ENCODE results near the gene RANBP1. TPM values are rescaled to one million over a fixed set of nuclear protein-coding genes. Genes with fewer than 3 reads are reported as not detected.
A peak's percentile ranks its signal among the peaks of the same experiment; 100 is the strongest.

The RANBP1 gene
- total RNA-seq, 1 experiment from 2014 or later, result 828 TPM

- DNase-seq (ENCODE audit: low read depth), result no peak
These were observed 7.8 kb upstream of the RANBP1 start for GRCh38 chr22:20107951-20108756.

- no peak for DNase-seq (ENCODE audit: low read depth)
These were observed 7.1 kb upstream of the RANBP1 start for GRCh38 chr22:20108757-20109230.

- DNase-seq (ENCODE audit: low read depth), result no peak
These were observed 6.2 kb upstream of the RANBP1 start for GRCh38 chr22:20109411-20110358.

GRCh38 chr22:20110359-20110985 is 5.4 kb upstream of the RANBP1 start:
- no peak for DNase-seq (ENCODE audit: low read depth)

- no peak for DNase-seq (ENCODE audit: low read depth)
These were observed 4.7 kb upstream of the RANBP1 start for GRCh38 chr22:20111045-20111688.

GRCh38 chr22:20111689-20112622 is 3.9 kb upstream of the RANBP1 start:
- no peak for DNase-seq (ENCODE audit: low read depth)

- DNase-seq (ENCODE audit: low read depth), result no peak
These were observed 3.0 kb upstream of the RANBP1 start for GRCh38 chr22:20112623-20113511.

- no peak for DNase-seq (ENCODE audit: low read depth)
These were observed 2.2 kb upstream of the RANBP1 start for GRCh38 chr22:20113551-20114310.

GRCh38 chr22:20114506-20115475 is 1.1 kb upstream of the RANBP1 start:
- no peak for DNase-seq (ENCODE audit: low read depth)

GRCh38 chr22:20116376-20116950 is 559 bp downstream of the RANBP1 start:
- DNase-seq (ENCODE audit: low read depth), result no peak

GRCh38 chr22:20116951-20117632 is 1.2 kb downstream of the RANBP1 start, which contains the start of gene TRMT2A:
Gene TRMT2A (minus strand): TSS chr22:20117226. CDS start chr22:20116906, 320 bp downstream.
- DNase-seq (ENCODE audit: low read depth), result peak; percentile 93

- no peak for DNase-seq (ENCODE audit: low read depth)
These were observed 1.9 kb downstream of the RANBP1 start for GRCh38 chr22:20117633-20118299.

GRCh38 chr22:20118300-20119020 is 2.6 kb downstream of the RANBP1 start:
- DNase-seq (ENCODE audit: low read depth), result no peak

- DNase-seq (ENCODE audit: low read depth), result no peak
These were observed 6.0 kb downstream of the RANBP1 start for GRCh38 chr22:20121856-20122415.

Data from M059J (cell line).